OCI-LY3 (cell line): ENCODE data around the gene BPGM.

ENCODE experiments used
- CTCF ChIP-seq: fragments of 200-600, 300-600 bp; sonication (generic); IDR thresholded peaks from 2 replicates; pipeline ENCODE4 v1.5.1; 2014; ENCODE audit warnings: antibody characterized with exemption, low read length, low read depth
- EZH2phosphoT487 ChIP-seq: fragments of 200-600 bp; shearing (Covaris generic); IDR thresholded peaks from 2 replicates; pipeline ENCODE4 v1.6.1; 2018; ENCODE audit warnings: antibody characterized with exemption, mixed run types, low read depth

GRCh38 chr7:134651991-134652390, 5.3 kb downstream of the BPGM start:
- TF ChIP-seq CTCF (no peak), EZH2phosphoT487 (no peak)
